Left cardiac atrium (tissue), 4 donors: Measurements from ENCODE around the gene SIGLEC7. TPM values are rescaled to one million over a fixed set of nuclear protein-coding genes. Genes with fewer than 3 reads are reported as not detected.
A peak's percentile ranks its signal among the peaks of the same experiment; 100 is the strongest.
"Not testable (repeated sequence)": the region's sequence is repeated elsewhere in the genome, so short reads cannot be mapped to it uniquely, and the experiment has no call there.

Experiments used
- ATAC-seq, 2 donors: fragments of 200-7000 bp; cut with Tn5 transposase; one replicate each; pipeline ENCODE4 v1.9.1; 2020; ENCODE audit warnings: mild to moderate bottlenecking in 2 of 2, moderate library complexity in 2 of 2
- DNase-seq: peaks from one replicate; pipeline ENCODE4 v3.0.0-alpha.2; 2020
- intact Hi-C, 2 donors: fragments of 100-400 bp; cut with DNase I; formaldehyde crosslinking; loops; one replicate each; pipeline versions ENCODE4 v1.14.1 to v1.15.1; 2022 to 2023
- total RNA-seq, 2 donors: library from RNA; stranded (reverse); fragmentation: NEBNext Ultra II Directional; extraction: Animal tissue kit (Norgen Biotek cat#: 25700); gene quantifications; one replicate each; pipeline ENCODE4 v1.2.1, GENCODE V29; 2021
- donor health status: DM: no; HTN: yes; CAD: no.
- donor health status: DM: no; HTN: yes; CAD: no; lungs with severe emphysema.
- donor health status: DM: yes; HTN: yes; CAD: no.
- donor health status: Dilated cardiomyopathy.

SIGLEC7 gene
- total RNA-seq, 2 donors from 2014 or later, result 1.6 to 2.2 TPM

DNA sequence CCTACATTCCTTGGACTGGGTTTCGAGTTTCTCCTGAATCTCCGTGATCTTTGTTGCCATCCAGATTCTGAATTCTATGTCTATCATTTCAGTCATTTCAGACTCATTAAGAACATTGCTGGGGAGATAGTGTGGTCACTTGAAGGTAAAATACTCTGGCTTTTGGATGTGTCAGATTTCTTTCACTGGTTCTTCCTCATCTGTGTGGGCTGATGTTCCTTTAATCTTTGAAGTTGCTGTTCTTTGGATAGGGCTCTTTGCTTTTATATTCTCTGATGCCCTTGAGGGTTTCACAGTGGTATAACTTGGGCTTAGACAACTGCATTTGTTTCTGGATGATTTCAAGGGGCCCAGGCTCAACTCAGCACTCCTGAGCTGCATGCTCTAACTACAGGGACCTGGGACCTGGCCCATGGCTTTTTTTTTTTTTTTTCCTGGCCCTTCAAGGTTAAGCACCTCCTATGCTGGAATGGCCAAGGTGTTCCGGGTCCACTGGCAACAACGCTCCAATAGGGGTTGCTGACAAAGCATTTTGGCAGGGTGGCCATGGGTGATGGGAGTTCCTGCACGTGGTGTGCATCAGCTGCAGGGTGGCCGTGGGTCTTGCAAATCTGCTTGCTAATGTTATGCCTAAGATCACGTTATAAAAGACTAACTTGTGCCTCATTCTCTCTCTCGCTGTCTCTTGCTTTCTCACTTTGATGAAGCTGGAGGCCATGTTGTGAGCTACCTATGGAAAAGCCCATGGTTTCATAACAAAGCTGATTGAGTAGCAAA lies 5.9 kb upstream of the SIGLEC7 start:
- intact Hi-C loops, result no loop called here
- ATAC-seq, result no peak
- no peak for DNase-seq

- peak; percentile 34 to 62 for ATAC-seq
- DNase-seq, result no peak
- intact Hi-C loops, result no loop called here
Observed at GRCh38 chr19:51136851-51137551, 5.1 kb upstream of the SIGLEC7 start.

DNA sequence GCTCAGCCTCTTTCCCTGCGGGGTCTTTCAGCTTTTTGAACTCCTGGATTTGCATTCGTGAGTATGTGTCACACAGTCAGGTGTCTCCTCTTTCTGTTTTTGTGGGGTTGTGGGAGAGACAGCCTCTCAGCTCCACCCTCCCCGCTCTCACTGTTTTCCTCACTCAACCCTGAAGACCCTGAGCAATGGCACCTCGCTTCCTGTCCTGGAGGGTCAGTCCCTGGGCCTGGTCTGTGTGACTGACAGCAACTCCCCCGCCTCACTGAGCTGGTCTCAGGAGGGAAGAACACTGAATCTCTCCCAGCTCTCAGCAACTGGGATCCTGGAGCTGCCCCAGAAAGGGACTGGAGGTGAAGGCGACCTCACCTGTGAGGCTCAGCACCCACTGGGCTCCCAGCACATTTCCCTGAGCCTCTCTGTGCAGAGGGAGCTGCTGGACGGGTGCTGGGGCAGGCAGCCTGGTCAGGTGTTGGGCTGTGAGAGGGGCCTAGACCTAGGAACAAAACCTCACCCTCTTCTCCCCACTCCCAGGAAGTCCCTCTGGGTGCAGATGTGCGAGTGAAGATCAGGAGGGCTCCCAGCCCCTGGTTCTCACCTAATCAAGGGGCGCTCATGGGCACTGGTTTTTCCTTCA lies 4.2 kb upstream of the SIGLEC7 start:
- DNase-seq (no peak), ATAC-seq (no peak)
- intact Hi-C loops, result no loop called here

GRCh38 chr19:51138549-51138979 lies 3.5 kb upstream of the SIGLEC7 start:
- intact Hi-C loops, result no loop called here
- ATAC-seq (peak; percentile 63 to 72), DNase-seq (peak; percentile 62)

DNA sequence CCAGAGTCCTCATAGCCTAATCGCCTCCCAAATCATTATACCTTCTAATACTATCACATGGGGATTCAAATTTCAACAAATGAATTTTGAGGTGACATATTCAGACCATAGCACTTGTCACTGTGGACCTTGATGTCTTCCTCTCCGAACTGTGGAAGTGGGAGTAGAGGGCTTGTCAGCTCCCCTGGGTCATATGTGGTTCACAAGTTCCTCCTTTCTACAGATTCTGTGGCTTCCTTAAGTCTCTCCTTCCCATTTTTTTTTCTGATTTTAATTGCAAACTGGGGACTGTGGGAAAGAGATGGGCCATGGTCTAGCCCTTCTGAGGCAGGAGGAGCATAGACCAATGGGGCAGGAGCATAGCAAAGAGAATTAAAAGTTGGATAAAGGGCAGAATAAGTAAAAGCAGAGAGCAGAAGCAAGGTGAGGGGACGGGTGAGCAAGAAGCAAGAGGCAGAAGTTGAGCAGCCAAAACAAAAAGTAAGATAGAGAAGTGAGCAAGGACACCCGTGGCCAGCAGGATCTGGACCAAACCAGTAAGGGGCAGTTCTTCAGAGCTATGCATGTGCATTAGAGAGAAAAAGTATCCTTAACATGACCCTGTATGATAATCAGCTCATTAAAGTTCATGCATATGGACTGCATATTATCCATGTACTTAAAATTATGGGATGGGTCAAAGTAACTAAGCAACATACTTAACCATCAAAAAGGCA lies 2.6 kb upstream of the SIGLEC7 start:
- ATAC-seq (peak in 1 of 2 donors; percentile 30), DNase-seq (no peak)
- intact Hi-C loops, result no loop called here

GRCh38 chr19:51140441-51140840 lies 1.7 kb upstream of the SIGLEC7 start:
- DNase-seq (no peak), ATAC-seq (no peak)
- intact Hi-C loops, result no loop called here

GRCh38 chr19:51141181-51141580 lies 920 bp upstream of the SIGLEC7 start:
- ATAC-seq (no peak), DNase-seq (no peak)
- intact Hi-C loops, result no loop called here

DNA sequence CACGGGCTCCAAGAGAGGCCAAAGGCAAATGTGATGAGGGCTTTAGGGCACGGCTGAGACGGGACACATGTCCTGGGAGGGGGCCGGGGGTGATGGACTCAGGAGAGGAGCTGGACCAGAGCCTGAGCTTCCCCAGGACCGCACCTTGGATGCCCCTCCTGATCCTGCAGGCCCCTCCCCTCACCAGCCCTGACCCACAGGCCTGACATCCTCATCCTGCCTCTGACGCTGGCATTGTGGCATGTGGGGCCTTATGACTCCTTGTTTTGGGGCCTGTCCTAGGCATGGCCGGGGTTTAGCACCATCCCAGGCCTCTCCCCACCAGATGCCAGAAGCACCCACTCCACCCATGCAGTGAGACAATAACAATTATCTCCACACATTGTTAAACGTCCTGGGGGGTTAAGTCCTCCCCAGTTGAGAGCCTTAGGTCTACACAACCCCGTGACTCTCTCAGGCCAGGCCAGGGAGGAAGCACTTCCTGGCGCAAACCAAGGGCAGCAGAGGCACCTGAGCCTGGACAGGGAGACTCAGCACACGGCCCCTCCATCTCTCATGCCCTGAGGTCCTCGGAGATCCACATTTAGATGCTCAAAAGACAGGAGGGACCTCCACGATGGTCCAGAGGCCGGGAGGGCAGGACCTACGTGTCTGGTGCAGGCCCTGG lies 841 bp downstream of the SIGLEC7 start:
- intact Hi-C loops, DNase-seq: not testable (repeated sequence)
- ATAC-seq, result peak in 1 of 2 donors; percentile 5

- intact Hi-C loops, result no loop called here
- ATAC-seq, result no peak
- no peak for DNase-seq
Observed at GRCh38 chr19:51143486-51143885, 1.4 kb downstream of the SIGLEC7 start.

- ATAC-seq, result no peak
- DNase-seq, result no peak
- intact Hi-C loops, result no loop called here
Observed at GRCh38 chr19:51144482-51145045, 2.5 kb downstream of the SIGLEC7 start.

DNA sequence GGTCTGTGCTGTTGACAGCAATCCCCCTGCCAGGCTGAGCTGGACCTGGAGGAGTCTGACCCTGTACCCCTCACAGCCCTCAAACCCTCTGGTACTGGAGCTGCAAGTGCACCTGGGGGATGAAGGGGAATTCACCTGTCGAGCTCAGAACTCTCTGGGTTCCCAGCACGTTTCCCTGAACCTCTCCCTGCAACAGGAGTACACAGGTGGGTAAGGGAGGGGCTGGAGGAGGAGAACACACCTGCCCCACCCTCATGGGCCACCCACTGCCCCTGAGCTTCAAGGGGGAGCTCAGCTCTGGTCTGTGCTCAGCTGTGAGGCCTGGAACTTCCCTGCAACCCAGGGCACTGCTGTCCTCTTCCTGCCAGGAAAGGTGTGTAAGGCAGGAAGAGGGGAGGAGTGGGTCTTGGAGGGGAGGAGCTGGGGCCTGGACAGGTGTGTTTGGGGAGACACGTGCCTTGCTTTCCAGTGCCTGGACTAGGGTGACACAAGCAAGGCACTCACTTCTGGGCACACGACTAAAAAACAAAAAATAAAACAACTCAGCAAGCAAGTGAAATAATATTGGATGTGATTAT lies 3.9 kb downstream of the SIGLEC7 start:
- intact Hi-C loops, result no loop called here
- no peak for DNase-seq
- ATAC-seq, result no peak

DNA sequence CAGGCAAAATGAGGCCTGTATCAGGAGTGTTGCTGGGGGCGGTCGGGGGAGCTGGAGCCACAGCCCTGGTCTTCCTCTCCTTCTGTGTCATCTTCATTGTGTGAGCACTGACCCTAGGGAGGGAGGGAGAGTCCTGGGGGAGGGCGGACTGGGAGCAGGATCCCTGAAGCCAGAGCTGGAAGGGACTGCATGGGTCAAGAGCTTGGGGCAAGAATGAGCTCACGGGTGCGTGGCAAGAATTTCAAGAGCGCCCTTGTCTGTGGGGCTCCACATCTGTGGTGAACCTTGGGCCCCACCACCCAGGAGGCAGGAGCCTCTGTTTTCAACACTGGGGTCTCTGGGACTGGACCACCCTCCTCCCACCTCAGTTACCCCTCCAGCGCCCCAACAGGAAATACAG lies 4.7 kb downstream of the SIGLEC7 start:
- intact Hi-C loops, result no loop called here
- ATAC-seq, result no peak
- DNase-seq, result no peak

DNA sequence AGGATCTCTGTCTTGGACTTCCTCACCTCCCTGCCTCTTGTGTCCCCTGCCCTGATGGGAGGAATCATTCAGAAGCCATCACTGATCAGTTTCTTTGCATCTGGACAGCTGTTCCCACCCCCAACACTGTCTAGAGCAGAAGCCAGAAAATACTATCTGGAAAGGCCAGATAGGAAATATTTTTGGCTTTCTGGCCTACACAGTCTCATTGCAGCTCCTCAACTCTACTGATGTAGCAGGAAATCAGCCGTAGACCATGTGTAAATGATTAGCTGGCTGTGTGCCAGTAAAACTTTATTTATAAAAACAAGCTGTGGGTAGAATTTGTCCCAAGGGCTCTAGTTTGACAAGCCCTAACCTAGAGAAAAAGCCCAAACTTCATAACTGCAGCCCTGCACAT lies 5.6 kb downstream of the SIGLEC7 start:
- intact Hi-C loops, result no loop called here
- ATAC-seq, result no peak
- no peak for DNase-seq

DNA sequence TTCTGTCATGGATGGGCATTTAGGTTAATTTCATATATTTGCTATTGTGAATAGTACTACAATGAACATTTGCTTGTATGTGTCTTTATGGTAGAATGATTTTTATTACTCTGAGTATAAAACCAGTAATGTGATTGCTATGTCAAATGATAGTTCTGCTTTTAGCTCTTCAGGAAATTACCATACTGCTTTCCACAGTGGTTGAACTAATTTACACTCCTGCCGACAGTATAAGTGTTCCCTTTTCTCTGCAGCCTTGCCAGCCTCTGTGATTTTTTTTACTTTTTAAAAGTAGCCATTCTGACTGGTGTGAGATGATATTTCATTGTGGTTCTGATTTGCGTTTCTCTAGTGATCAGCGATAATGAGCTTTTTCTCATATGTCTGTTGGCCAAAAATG lies 6.5 kb downstream of the SIGLEC7 start:
- DNase-seq (no peak), ATAC-seq (no peak)
- intact Hi-C loops, result no loop called here

DNA sequence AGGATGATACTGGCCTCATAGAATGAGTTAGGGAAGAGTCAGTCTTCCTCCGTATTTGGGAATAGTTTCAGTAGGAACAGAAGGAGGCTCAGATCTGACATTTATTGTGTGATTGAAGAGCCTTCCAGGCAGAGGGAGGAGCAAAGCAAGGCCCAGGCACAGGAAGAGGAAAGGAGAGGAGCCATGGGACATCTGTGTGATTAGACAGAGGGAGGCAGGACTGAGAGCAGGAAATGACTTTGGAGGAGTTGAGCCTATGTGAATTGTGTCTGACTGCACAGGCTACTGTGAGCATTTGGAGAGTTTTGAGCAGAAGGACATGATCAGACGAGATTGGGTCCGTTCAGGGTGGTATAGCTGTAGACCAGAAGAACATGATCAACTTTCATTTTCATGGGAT lies 8.5 kb downstream of the SIGLEC7 start:
- intact Hi-C loops, result no loop called here
- DNase-seq (no peak), ATAC-seq (no peak)

DNA sequence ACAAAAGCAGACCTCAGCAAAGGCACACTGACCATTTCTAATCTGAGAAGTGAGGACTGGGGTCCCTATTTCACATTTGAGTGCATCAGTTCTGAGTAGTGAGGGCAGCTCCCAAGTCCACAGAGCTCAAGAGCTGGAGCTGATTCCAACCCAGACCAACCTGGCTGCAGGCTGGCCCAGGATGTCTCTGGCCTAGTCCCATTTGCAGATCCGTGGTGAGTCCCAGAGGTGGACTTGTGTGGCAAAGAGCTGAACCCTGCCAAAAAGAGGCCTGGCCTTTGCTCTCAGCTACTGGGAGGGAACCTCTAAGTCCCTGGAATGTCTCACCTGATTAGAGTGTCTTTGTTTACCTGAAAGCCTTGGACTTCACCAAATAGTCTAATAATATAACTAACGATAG lies 14.6 kb downstream of the SIGLEC7 start:
- no peak for ATAC-seq
- intact Hi-C loops, result no loop called here
- no peak for DNase-seq

DNA sequence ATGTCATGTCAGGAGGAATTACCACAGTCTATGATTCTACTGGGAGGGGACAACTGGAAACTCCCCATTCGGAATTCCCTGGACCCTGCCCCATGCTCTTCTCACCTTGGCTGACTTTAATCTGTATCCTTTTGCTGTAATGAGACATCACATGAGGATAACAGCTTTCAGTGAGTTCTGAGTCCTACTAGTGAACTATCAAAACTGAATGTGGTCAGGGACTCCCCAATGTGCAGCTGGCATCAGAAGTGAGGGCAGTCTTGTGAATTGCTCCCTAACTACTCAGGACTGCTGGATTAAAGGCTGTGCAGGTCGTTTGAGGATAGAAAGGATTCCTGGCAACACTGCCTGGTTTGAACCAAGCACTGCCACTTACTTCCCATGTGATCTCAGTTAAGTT lies 15.2 kb downstream of the SIGLEC7 start:
- DNase-seq (no peak), ATAC-seq (no peak)
- intact Hi-C loops, result no loop called here

GRCh38 chr19:51158474-51159129 lies 16.5 kb downstream of the SIGLEC7 start:
- ATAC-seq (peak in 1 of 2 donors; percentile 68), DNase-seq (peak; percentile 65)
- intact Hi-C loops, result no loop called here
